Measurements from ENCODE around the gene EVL.

EVL gene

GRCh38 chr14:100137173-100137572 lies 72.0 kb downstream of the EVL start:
- TF ChIP-seq, protein P1, sequence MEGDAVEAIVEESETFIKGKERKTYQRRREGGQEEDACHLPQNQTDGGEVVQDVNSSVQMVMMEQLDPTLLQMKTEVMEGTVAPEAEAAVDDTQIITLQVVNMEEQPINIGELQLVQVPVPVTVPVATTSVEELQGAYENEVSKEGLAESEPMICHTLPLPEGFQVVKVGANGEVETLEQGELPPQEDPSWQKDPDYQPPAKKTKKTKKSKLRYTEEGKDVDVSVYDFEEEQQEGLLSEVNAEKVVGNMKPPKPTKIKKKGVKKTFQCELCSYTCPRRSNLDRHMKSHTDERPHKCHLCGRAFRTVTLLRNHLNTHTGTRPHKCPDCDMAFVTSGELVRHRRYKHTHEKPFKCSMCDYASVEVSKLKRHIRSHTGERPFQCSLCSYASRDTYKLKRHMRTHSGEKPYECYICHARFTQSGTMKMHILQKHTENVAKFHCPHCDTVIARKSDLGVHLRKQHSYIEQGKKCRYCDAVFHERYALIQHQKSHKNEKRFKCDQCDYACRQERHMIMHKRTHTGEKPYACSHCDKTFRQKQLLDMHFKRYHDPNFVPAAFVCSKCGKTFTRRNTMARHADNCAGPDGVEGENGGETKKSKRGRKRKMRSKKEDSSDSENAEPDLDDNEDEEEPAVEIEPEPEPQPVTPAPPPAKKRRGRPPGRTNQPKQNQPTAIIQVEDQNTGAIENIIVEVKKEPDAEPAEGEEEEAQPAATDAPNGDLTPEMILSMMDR (IDR thresholded peaks at IDR 0.05; ENCODE audit: insufficient read depth, missing control alignments) = no peak
- FAIRE-seq = no peak

GRCh38 chr14:100138082-100138787 lies 73.0 kb downstream of the EVL start:
- FAIRE-seq = no peak
- DNase-seq (ENCODE audit: insufficient read length, low spot score) = no peak
- TF ChIP-seq, protein P1 (IDR thresholded peaks at IDR 0.05; ENCODE audit: insufficient read depth, missing control alignments) = no peak

More at GRCh38 chr14:100137173-100137572, 72.0 kb downstream of the EVL start:
- no peak for DNase-seq (ENCODE audit: insufficient read length, low spot score)

DNA sequence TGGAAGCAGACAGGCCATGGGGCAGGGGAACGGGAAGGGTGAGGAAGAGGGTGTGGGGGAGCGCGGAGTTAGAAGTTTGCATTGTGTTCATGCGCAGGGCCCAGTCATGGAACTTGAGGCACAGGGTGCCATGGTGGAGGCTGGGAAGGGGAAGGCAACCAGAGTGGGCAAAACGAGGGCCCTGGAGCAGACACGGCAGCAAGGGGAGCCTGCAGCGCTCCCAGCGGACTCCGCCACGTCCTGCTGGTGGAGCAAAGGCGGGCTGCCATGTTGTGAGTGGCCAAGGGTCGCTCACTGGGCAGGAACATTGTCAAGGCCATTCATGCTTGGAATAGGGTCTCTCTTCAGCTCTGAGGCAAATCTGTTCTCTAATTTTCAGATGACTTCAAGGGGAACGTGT lies 73.7 kb downstream of the EVL start:
- TF ChIP-seq, protein P1 (IDR thresholded peaks at IDR 0.05; ENCODE audit: insufficient read depth, missing control alignments) = no peak
- no peak for DNase-seq (ENCODE audit: insufficient read length, low spot score)
- FAIRE-seq = no peak

DNA sequence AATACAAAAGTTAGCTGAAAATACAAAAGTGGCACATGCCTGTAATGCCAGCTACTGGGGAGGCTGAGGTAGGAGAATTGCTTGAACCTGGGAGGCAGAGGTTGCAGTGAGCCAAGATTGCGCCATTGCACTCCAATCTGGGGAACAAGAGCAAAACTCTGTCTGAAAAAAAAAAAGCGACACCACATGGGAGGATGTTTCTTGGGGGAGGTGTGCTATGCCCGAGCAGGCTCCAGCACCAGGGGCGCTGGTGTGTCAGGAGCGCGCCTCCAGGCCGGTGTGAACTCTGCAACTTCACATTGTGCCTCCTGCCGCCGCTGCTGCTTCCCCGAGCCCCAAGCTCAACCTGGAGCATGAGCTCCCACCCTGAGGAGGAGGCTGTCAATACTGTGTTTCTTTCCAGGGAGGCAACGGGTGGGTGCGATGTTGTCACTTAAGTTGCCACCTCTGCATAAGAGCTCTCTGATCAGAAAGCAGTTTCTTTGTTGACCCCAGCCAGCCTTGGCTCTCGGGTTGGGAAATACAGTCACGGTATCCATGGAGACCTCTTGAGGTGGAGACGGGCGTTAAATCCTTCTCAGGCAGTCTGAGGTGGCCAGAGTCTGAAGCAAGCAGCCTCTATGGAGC lies 75.3 kb downstream of the EVL start:
- TF ChIP-seq, protein P1 (IDR thresholded peaks at IDR 0.05; ENCODE audit: insufficient read depth, missing control alignments) = no peak
- FAIRE-seq (no peak), DNase-seq (ENCODE audit: insufficient read length, low spot score) (no peak)

- DNase-seq (ENCODE audit: insufficient read length, low spot score) = no peak
- TF ChIP-seq, protein P1 (IDR thresholded peaks at IDR 0.05; ENCODE audit: insufficient read depth, missing control alignments) = no peak
- FAIRE-seq = no peak
These were observed 75.9 kb downstream of the EVL start for GRCh38 chr14:100141098-100141497.

- DNase-seq (ENCODE audit: insufficient read length, low spot score) (no peak), FAIRE-seq (no peak)
- TF ChIP-seq, protein P1 (IDR thresholded peaks at IDR 0.05; ENCODE audit: insufficient read depth, missing control alignments) = no peak
These were observed 77.1 kb downstream of the EVL start for GRCh38 chr14:100142073-100143040.

Measured in D721Med (cell line).